NCI-H1092 treated with DMSO at 0.1 percent for 48 hours (cell line): ENCODE data around the gene DLGAP4.

Experiments
- DNase-seq: peaks from one replicate; lab custom pipeline; 2025; lab: John Stamatoyannopoulos, UW

The DLGAP4 gene, protein sequence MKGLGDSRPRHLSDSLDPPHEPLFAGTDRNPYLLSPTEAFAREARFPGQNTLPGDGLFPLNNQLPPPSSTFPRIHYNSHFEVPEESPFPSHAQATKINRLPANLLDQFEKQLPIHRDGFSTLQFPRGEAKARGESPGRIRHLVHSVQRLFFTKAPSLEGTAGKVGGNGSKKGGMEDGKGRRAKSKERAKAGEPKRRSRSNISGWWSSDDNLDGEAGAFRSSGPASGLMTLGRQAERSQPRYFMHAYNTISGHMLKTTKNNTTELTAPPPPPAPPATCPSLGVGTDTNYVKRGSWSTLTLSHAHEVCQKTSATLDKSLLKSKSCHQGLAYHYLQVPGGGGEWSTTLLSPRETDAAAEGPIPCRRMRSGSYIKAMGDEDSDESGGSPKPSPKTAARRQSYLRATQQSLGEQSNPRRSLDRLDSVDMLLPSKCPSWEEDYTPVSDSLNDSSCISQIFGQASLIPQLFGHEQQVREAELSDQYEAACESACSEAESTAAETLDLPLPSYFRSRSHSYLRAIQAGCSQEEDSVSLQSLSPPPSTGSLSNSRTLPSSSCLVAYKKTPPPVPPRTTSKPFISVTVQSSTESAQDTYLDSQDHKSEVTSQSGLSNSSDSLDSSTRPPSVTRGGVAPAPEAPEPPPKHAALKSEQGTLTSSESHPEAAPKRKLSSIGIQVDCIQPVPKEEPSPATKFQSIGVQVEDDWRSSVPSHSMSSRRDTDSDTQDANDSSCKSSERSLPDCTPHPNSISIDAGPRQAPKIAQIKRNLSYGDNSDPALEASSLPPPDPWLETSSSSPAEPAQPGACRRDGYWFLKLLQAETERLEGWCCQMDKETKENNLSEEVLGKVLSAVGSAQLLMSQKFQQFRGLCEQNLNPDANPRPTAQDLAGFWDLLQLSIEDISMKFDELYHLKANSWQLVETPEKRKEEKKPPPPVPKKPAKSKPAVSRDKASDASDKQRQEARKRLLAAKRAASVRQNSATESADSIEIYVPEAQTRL

DNA sequence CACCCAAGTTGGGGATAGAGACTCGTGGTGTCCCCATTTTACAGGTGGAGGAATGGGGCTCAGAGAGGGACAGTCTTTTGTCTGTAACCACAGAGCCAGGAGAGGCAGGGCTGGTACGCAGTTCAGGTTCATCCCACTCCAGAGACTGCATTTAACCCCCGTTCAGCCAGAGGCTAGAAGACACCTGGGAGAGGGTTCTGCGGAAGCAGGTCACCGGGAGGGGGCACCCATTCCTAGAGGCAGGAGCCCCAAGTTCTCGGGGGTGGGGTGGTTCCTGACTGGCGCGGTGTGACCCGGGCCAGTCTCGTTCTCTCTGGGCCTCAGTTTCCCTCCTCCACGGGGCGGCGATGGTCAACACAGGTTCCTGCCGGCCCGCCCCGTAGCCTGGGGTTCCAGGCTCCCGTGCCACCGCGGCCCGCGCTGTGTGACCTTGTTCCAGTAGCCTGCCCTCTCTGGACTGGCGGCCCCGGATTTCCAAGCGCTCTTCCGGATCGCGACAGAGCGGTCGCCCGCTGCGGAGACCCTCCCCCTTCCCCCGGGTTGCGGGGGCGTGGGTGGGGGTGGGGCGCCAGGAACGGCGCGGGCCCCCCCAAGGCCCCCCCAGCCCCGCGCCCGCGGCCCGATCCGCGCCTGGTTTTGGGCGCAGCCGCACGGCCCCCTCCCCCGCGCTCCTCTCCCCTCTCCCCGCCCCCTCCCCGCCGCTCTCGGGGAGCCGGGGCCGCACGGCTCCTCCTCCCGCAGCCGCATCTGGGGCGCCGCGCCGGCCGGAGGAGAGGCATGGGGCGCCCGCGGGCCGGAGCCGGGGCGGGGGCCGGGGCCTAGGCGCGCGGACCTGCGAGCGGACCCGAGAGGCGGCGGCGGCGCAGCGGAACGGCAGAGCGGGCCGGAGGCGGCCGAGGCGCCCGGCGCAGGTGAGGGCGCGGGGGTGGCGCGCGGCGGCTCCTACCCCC, at the start of gene DLGAP4:
TSS of gene DLGAP4 (plus strand) at position 738 of the 950 bp plus-strand sequence. CDS start 125,379 bp downstream, outside the sequence.
- DNase-seq, result no peak

- DNase-seq, result no peak
Measured at GRCh38 chr20:36259177-36260061, 46.7 kb upstream of the DLGAP4 start.

DNA sequence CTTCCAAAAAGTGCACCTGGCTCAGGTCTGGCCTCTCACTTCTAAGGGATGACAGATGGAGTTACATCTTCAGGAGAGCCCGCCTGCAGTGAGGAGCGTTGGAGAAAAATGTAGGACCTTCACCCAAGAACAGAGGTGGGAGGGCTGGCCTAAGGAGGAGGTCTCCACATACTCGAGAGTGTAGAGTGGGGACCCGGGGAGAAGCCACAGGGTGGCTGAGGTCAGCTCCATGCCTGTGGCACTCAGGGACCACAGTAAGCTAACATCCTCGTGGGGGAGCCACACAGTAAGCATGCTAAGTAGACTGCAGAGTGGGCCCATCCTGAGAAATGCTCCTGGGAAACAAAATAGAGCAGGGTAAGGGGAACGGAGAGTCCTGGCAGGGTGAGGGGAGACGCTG, 45.8 kb upstream of the DLGAP4 start:
- DNase-seq, result no peak

DNA sequence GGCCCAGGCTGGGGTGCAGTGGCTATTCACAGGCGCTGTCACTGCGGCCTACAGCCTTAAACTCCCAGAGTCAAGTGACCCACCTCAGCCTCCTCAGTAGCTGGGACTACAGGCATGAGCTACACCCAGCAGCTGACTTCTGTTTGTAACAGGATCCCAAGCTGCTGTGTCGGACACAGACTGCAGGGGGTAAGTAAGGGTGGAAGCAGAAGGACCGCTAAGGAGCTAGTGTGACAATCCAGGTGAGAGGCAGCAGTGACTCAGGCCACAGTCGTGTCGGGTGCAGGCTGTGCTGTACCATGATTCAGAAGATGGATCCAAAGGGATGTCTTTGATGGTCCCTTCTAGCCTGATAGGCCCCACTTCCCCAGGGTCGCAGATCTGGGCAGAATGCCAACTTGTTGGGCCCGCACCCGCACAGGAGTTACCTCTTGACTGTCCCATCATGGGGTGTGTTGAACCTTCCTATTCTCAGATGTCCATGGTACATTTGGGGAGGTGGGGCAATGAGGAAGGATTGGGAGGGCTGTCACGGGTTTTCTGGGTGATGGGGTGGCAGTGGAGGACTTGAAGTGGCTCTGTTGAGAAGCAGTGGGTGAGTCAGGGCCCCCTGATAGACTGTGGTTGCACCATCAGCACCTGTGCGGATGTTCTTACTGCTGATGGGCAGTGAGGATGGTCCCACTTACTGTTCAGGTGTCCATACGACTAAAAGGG, 44.6 kb upstream of the DLGAP4 start:
- no peak for DNase-seq

- no peak for DNase-seq
Measured at GRCh38 chr20:36262440-36262839, 43.7 kb upstream of the DLGAP4 start.

GRCh38 chr20:36264426-36265246, 41.5 kb upstream of the DLGAP4 start:
- DNase-seq, result no peak

DNA sequence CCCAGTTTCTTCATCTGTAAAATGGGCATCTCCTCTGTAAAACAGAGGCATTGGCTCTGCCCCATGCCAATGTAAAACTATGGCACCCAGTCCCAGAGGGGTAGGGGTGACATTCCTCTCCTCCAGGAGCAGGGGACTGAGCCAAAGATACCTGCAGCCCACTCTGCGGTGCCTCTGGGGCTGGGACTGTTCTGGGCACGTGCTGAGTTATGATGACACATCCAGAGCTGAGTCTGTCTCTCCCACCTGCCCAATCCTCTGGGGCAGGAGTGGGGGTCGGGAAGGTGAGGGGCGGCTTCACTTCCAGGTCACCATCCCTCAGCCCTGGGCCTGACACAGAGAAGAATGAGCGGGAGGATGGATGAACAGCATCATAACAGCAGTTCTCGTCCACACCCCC, 40.0 kb upstream of the DLGAP4 start:
- no peak for DNase-seq

DNA sequence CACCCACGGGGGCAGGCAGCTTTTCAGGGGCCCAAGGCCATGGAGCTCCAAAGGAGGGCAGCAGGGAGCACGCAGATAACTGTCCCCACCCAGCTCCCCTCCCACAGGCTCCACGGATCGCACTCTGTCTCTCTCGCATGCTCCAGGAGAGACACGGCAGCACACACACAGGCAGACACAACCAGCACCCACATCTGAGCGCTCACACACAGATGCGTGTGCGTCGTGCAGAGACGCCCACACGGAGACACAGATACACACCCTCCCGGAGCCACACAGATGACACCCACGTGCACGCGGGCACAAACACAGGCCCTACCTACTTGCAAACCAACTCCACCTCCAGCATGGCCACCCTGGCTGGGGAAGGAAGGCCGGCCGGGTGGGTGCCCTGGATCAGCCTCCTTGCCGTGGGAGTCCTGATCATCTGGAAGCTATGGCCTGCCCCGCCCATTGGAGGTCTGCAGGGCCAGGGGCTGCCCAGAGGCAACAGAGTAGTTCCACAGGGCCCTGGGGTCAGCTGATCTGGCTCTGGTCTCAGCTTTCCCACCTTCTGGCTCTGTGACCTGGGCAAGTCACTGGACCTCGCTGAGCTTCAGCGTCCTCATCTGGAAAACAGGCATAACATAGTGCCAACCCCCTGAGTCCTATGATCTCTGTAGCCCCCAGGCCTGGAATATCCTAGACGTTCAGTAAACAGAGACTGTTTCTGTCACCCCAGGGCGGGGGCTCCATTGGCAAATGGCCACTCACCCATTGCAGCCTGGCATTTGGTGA, 38.3 kb upstream of the DLGAP4 start:
- no peak for DNase-seq

- no peak for DNase-seq
Measured at GRCh38 chr20:36268440-36269342, 37.4 kb upstream of the DLGAP4 start.

- no peak for DNase-seq
Measured at GRCh38 chr20:36269507-36269906, 36.6 kb upstream of the DLGAP4 start.

DNA sequence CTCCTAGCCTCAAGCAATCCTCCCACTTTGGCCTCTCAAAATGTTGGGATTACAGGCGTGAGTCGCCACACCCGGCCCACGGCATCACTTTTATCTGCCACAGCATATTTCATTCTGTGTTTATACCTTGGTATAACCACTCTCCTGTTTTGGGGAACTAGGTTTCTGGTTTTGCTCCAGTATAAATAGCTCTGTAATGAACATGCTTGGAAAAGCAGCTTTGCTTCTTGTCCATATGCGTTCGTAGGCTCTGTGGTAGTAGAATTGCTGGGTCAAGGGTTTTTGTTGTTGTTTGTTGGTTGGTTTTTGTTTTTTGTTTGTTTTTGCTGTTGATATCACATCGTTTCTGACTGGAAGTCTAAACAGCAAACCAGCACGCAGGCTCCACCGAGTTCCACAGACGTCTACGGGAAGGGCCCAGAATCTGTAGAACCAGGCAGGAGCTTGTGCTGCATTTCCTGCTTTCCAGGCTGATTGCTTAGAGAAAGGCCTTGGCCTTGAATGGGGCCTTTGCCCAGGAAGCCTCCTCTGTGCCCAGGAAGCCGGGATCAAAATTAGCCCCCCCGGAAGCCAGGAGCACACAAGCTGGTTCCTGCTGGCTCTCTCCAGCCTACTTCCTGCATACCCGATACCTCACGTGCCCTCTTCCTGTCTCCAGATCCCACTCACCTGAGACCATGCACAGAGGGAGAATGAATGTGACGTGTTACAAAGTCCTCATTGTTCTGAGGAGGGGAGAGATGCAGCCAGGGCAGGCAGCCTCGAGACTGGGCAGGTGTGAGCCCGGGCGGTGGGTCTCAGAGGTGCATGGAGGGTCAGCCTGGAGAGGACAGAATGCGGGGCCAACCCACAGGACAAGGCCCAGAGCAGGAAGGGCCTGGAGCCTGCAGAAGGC, 35.1 kb upstream of the DLGAP4 start:
- no peak for DNase-seq

DNA sequence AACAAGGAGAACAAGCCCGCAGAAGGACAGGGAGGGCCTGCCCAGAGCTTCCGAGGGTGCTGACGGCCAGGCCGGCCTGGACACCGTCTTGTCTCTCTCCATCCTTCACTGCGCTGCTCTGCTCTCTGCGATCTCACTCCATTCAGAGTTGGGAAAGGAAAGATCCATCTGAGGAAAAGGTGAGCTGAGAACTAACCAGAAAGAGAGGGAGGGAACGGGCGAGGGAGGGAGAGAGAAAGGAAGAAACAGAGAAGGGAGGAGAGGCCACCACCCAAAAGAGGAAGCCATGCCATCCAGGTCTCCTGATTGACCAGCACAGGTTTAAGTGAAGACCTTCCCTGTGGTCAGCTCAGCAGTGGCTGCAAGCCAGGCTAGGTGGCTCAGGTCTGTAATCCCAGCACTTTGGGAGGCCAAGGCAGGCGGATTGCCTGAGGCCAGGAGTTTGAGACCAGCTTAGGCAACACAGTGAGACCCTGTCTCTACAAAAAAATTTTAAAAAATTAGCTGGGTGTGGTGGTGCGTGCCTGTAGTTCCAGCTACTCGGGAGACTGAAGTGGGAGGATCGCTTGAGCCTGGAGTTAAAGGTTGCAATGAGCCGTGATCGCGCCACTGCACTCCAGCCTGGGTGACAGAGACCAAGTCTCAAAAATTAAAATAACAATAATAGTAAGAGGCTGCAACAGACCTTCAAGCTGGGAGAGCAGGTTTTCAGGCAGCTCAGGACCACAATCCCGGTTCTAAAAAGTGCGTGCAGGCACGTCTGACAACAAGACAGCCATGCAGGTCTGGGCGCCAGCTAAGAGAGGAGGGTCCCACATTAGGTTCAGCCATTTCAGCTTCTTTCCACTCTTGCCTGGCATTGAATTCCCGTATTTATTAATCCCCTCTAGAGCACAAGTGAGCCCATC, 34.2 kb upstream of the DLGAP4 start:
- DNase-seq, result no peak

- no peak for DNase-seq
Measured at GRCh38 chr20:36272547-36273220, 33.5 kb upstream of the DLGAP4 start.

GRCh38 chr20:36273414-36274180, 32.5 kb upstream of the DLGAP4 start:
- DNase-seq, result no peak
